AG04449 (cell line): ENCODE measurements around the gene IREB2.

Source experiments
- CTCF ChIA-PET: fragments of 350-600 bp; formaldehyde crosslinking; extraction: SDS; loops from one replicate; lab custom pipeline; 2021; ENCODE audit warnings: antibody characterized with exemption; lab: Yijun Ruan, JAX
- POLR2A ChIA-PET: fragments of 400-600, 350-600 bp; formaldehyde crosslinking; extraction: SDS; loops from one replicate; lab custom pipeline; 2020; ENCODE audit warnings: antibody characterized with exemption, inconsistent platforms; lab: Yijun Ruan, JAX
- DNase-seq: peaks from one replicate; pipeline ENCODE4 v3.0.0-alpha.2; 2010; ENCODE audit warnings: low read depth, low spot score
- H3K4me3 ChIP-seq: 2 replicates; pipeline ENCODE4 v1.5.1; 2011; ENCODE audit warnings: low read depth, mild to moderate bottlenecking, control low read depth, low read length
- TF ChIP-seq, protein P1 (sequence below): IDR thresholded peaks from one replicate; pipeline ENCODE4 v1.5.1; 2011; ENCODE audit warnings: mild to moderate bottlenecking, moderate library complexity, low read length, control low read depth, inconsistent platforms; ENCODE audit not compliant: insufficient read depth; ENCODE audit errors: missing control alignments

Gene IREB2

DNA sequence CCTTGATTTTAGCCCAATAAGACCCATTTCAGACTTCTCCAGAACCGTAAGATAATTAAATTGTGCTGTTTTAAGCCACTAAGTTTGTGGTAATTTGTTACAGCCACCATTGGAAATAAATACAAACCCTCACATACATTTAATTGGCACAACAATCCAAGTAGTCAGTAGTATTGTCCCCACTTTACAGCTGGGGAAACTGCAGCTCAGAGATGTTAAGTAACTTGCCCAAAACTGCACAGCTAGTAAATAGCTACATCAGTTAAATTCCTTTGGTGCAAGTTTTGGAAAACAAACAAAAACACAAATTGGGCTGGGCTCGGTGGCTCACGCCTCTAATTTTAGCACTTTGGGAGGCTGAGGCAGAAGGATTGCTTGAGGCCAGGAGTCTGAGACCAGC is 13.3 kb upstream of the IREB2 start:
- DNase-seq = no peak
- TF ChIP-seq, protein P1, sequence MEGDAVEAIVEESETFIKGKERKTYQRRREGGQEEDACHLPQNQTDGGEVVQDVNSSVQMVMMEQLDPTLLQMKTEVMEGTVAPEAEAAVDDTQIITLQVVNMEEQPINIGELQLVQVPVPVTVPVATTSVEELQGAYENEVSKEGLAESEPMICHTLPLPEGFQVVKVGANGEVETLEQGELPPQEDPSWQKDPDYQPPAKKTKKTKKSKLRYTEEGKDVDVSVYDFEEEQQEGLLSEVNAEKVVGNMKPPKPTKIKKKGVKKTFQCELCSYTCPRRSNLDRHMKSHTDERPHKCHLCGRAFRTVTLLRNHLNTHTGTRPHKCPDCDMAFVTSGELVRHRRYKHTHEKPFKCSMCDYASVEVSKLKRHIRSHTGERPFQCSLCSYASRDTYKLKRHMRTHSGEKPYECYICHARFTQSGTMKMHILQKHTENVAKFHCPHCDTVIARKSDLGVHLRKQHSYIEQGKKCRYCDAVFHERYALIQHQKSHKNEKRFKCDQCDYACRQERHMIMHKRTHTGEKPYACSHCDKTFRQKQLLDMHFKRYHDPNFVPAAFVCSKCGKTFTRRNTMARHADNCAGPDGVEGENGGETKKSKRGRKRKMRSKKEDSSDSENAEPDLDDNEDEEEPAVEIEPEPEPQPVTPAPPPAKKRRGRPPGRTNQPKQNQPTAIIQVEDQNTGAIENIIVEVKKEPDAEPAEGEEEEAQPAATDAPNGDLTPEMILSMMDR = no peak
- ChIA-PET POLR2A (no interaction called here), CTCF (interaction anchor here (0.6 to 15.6 kb wide), 7 partner anchors 9 to 312 kb away, joined by 3 to 714 read pairs (median 8); partner anchors contain the start of genes IREB2 and SKIC8)
- H3K4me3 ChIP-seq = no peak overlapping the region

DNA sequence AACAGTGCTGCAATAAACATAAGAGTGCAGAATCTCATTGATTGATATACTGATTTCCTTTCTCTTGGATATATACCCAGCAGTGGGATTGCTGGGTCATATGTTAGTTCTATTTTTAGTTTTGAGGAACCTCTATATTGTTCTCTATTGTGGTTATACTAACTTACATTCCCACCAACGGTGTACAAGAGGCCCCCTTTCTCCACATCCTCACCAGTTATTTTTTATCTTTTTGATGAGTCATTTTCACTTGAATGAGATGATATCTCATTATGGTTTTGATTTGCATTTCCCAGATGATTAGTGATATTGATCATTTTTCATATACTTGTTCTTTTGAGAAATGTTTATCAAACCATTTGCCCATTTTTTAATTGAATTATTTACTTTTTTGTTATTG is 12.4 kb upstream of the IREB2 start:
- CTCF ChIA-PET = interaction anchor here (1.2 to 15.6 kb wide), 2 partner anchors 12 to 116 kb away, joined by 4 to 714 read pairs; no protein-coding TSS in a partner anchor
- POLR2A ChIA-PET = no interaction called here
- no peak overlapping the region for H3K4me3 ChIP-seq
- TF ChIP-seq, protein P1 = no peak
- DNase-seq = no peak

DNA sequence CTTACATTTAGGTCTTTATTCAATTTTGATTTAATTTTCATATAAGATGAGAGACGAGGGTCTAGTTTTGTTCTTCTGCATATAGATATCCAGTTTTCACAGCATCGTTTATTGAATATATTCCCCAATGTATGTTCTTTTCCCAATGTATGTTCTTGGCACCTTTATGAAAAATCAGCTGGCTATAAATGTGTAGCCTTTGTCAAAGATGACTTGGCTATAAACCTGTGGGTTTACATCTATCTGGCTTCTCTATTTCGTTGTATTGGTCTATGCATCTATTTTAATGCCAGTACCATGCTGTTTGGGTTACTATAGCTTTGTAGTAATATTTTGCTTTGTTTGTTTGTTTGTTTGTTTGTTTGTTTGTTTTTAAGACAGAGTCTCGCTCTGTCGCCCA is 11.7 kb upstream of the IREB2 start:
- DNase-seq = no peak
- TF ChIP-seq, protein P1 = no peak
- ChIA-PET CTCF (interaction anchor here (1.2 to 5.6 kb wide), 4 partner anchors 8 to 116 kb away, joined by 4 to 61 read pairs (median 6); no protein-coding TSS in a partner anchor), POLR2A (no interaction called here)
- H3K4me3 ChIP-seq = no peak overlapping the region

DNA sequence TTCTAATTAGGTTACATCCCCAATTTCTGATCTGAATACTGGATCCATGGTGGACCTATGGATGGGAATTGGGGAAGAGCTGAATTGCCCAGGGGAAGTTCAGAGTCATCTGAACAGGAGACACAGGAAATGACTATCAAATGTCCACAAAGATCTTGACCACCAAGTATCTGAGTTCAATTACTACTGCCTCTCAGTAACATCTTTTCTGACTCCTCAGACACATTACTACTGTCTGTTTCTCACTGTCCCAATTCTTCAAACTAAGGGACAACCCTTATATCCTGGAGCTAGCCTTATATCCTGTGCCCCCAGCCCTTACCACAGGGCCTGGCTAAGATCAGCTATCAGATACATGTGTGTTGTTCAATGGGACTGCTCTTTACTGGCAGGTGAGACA is 10.1 kb upstream of the IREB2 start:
- POLR2A ChIA-PET = no interaction called here
- CTCF ChIA-PET = interaction anchor here (1.2 to 5.6 kb wide), 8 partner anchors 9 to 461 kb away, joined by 4 to 61 read pairs (median 6); partner anchors contain the start of gene IREB2
- TF ChIP-seq, protein P1 = no peak
- DNase-seq = no peak
- no peak overlapping the region for H3K4me3 ChIP-seq

DNA sequence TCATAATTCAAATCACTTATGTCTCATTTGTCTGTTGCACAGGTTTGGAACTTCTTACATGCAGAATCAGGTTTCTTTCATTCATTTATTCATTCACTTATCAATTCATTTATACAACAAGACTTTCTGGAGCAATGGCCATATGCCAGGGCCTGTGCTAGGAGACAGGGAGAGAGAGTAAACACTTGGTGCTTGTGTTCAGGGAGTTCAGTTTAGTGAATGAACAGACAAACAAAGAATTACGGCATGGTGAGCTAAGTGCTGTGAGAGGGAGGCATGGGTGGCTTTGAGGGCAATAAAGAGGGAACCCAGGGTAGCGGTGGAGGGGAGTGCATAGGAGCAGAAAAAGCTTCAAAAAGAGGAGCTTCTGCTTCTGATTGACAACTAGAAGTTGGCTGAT is 8.5 kb upstream of the IREB2 start:
- POLR2A ChIA-PET = no interaction called here
- no peak overlapping the region for H3K4me3 ChIP-seq
- DNase-seq = no peak
- CTCF ChIA-PET = interaction anchor here (1.3 to 5.6 kb wide), 6 partner anchors 8 to 463 kb away, joined by 3 to 61 read pairs (median 10); partner anchors contain the start of gene IREB2
- TF ChIP-seq, protein P1 = no peak

DNA sequence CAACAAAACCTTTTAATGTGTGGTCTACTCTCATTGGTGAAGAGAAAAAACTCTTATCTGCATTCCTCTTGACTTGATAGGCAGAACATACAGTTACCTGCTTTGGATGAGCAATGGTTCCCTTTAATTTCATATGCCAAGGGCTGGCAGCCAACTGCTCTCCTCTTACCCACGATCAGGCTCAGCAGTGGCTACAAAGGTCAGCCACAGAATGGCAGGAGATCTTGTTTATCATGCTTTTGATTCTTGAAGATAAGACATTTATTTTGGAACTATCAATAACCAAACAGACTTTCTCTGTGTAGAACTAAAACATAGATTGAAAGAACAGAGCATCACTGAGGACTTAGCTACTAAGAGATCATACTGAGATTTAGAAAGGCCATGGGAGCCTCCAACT is 6.1 kb upstream of the IREB2 start:
- ChIA-PET CTCF (interaction anchor here (4.2 kb wide), 1 partner anchor 11 kb away, joined by 20 read pairs; no protein-coding TSS in a partner anchor), POLR2A (no interaction called here)
- no peak for DNase-seq
- TF ChIP-seq, protein P1 = no peak
- no peak overlapping the region for H3K4me3 ChIP-seq
